GM12878 (cell line): ENCODE results near the gene BDH1.

ENCODE experiments used
- ATF2 ChIP-seq: IDR thresholded peaks from 2 replicates; pipeline ENCODE4 v1.6.1; 2012; ENCODE audit warnings: low read length, inconsistent platforms
- CHD2 ChIP-seq: IDR thresholded peaks from 2 replicates; pipeline ENCODE4 v1.6.1; 2011; ENCODE audit warnings: low read depth, low read length, improper control_type of control experiment, borderline replicate concordance
- CTCF ChIP-seq, 3 experiments: IDR thresholded peaks in 2 of 3; conservative IDR thresholded peaks in 1 of 3; 2 replicates each; pipeline ENCODE4 v1.5.1; 2011; ENCODE audit warnings: low read depth in 3 of 3, low read length in 3 of 3, mild to moderate bottlenecking in 3 of 3, control low read depth in 2 of 3, moderate library complexity in 2 of 3, inconsistent platforms in 1 of 3, mixed read lengths in 1 of 3; ENCODE audit not compliant: control insufficient read depth in 2 of 3, insufficient read depth in 1 of 3; ENCODE audit errors: extremely low read depth in 1 of 3
- FOXK2 ChIP-seq: fragments of 450-650 bp; IDR thresholded peaks from 2 replicates; pipeline ENCODE4 v1.6.1; 2017; ENCODE audit warnings: mild to moderate bottlenecking, moderate library complexity
- POLR2AphosphoS2 ChIP-seq: IDR thresholded peaks from 2 replicates; pipeline ENCODE4 v1.6.1; 2011; ENCODE audit warnings: low read depth, mild to moderate bottlenecking, low read length, improper control_type of control experiment, moderate library complexity
- RFX5 ChIP-seq: IDR thresholded peaks from 2 replicates; pipeline ENCODE4 v1.6.1; 2011; ENCODE audit warnings: low read depth, low read length, improper control_type of control experiment

GRCh38 chr3:197462808-197463207, 93.0 kb downstream of the BDH1 start:
- TF ChIP-seq FOXK2 (no peak), CTCF (IDR thresholded peaks at IDR 0.05 in 2 of 3, conservative IDR thresholded peaks at IDR 0.05 in 1 of 3; ENCODE audit: control insufficient read depth in 2 of 3, extremely low read depth in 1 of 3, insufficient read depth in 1 of 3, low read depth in 3 of 3, low read length in 3 of 3) (no peak), RFX5 (no peak), POLR2AphosphoS2 (no peak), ATF2 (no peak), CHD2 (no peak)
